OCI-LY1 (cell line): ENCODE results near the gene CLDND1.

ENCODE experiments used
- H2AFZ ChIP-seq: fragments of 200-600 bp; sonication (generic), shearing (Covaris generic); 2 replicates; pipeline ENCODE4 v1.6.0; 2014; ENCODE audit warnings: antibody characterized with exemption, mild to moderate bottlenecking, low read length
- H3F3A ChIP-seq: fragments of 200-600 bp; sonication (generic), shearing (Covaris generic); 2 replicates; pipeline ENCODE4 v1.6.0; 2014; ENCODE audit warnings: mild to moderate bottlenecking, antibody characterized with exemption, low read length, moderate library complexity; ENCODE audit not compliant: insufficient read depth
- H3K27ac ChIP-seq: fragments of 200-600 bp; sonication (generic); 2 replicates; pipeline ENCODE4 v1.5.1; 2014; ENCODE audit warnings: low read length, mixed run types, mild to moderate bottlenecking, low read depth; ENCODE audit not compliant: poor library complexity, severe bottlenecking
- H3K27me3 ChIP-seq: fragments of 200-600 bp; sonication (generic); 2 replicates; pipeline ENCODE4 v1.6.0; 2014; ENCODE audit warnings: antibody characterized with exemption, mild to moderate bottlenecking, low read length, moderate library complexity; ENCODE audit not compliant: insufficient read depth
- H3K36me3 ChIP-seq: fragments of 200-600 bp; sonication (generic); 2 replicates; pipeline ENCODE4 v1.6.1; 2014; ENCODE audit warnings: mild to moderate bottlenecking, antibody characterized with exemption, low read length, moderate library complexity, mixed read lengths; ENCODE audit not compliant: insufficient read depth
- H3K4me1 ChIP-seq: fragments of 200-600 bp; sonication (generic); 2 replicates; pipeline ENCODE4 v1.5.1; 2014; ENCODE audit warnings: mild to moderate bottlenecking, low read length, moderate library complexity; ENCODE audit not compliant: insufficient read depth, severe bottlenecking
- H3K4me2 ChIP-seq: fragments of 200-600 bp; sonication (generic), shearing (Covaris generic); 2 replicates; pipeline ENCODE4 v1.6.1; 2014; ENCODE audit warnings: low read length
- H3K4me3 ChIP-seq: fragments of 200-600 bp; sonication (generic); 2 replicates; pipeline ENCODE4 v1.5.1; 2014; ENCODE audit warnings: low read length, low read depth, mild to moderate bottlenecking, mixed read lengths; ENCODE audit not compliant: poor library complexity, severe bottlenecking
- H3K79me2 ChIP-seq: fragments of 200-600 bp; shearing (Covaris generic); 2 replicates; pipeline ENCODE4 v1.6.1; 2016; ENCODE audit warnings: mixed run types, low read length, mixed read lengths; ENCODE audit not compliant: insufficient read depth
- H3K9ac ChIP-seq: fragments of 200-600 bp; sonication (generic), shearing (Covaris generic); 2 replicates; pipeline ENCODE4 v1.6.1; 2014; ENCODE audit warnings: mild to moderate bottlenecking, low read length, mixed read lengths
- H3K9me2 ChIP-seq: fragments of 200-600 bp; sonication (generic), shearing (Covaris generic); 2 replicates; pipeline ENCODE4 v1.6.1; 2014; ENCODE audit warnings: low read depth, mild to moderate bottlenecking, low read length, mixed read lengths
- H3K9me3 ChIP-seq: fragments of 200-600 bp; shearing (Covaris generic); 2 replicates; pipeline ENCODE4 v1.6.1; 2014; ENCODE audit warnings: low read length, mixed read lengths
- H4K20me1 ChIP-seq: fragments of 200-600 bp; sonication (generic), shearing (Covaris generic); 2 replicates; pipeline ENCODE4 v1.6.0; 2016; ENCODE audit warnings: mild to moderate bottlenecking, low read length; ENCODE audit not compliant: insufficient read depth
- EZH2 ChIP-seq: fragments of 200-600 bp; sonication (generic), shearing (Covaris generic); IDR thresholded peaks from 2 replicates; pipeline ENCODE4 v1.8.0; 2017; ENCODE audit warnings: borderline replicate concordance, mixed run types, mild to moderate bottlenecking, antibody characterized with exemption, low read length, moderate library complexity, mixed read lengths
- TF ChIP-seq, protein P1 (sequence below): fragments of 200-600 bp; sonication (generic), shearing (Covaris generic); IDR thresholded peaks from 2 replicates; pipeline ENCODE4 v1.5.1; 2017; ENCODE audit warnings: mild to moderate bottlenecking, antibody characterized with exemption, low read length, moderate library complexity, mixed read lengths

CLDND1 gene

DNA sequence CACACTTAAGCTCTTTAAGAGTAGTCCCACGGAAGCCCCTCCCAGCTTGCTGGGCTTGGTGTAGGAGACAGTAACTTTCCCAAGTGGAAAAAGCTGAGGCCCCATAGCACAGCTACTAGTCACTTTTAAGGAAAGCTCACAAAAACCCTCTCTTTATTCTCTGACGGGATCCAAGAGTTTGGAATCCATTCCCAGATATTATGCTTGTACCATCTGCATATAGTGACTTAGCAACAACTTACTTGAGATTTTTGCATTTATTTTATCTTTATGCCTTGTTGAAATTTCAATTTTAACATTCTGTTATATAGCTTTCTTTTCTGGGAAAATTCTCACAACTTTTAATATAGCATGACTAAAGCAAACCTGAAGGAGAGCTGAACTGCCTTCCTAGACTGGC lies 28.5 kb upstream of the CLDND1 start:
- no peak overlapping the region for H3K27ac ChIP-seq
- no peaks in the 10 kb centered on the region for H3F3A ChIP-seq
- no peak overlapping the region for H2AFZ ChIP-seq
- H3K4me3 ChIP-seq = no peak overlapping the region
- H3K9me2 ChIP-seq = no peaks in the 10 kb centered on the region
- H3K4me2 ChIP-seq = no peak overlapping the region
- no peaks in the 10 kb centered on the region for H3K27me3 ChIP-seq
- TF ChIP-seq, protein P1, sequence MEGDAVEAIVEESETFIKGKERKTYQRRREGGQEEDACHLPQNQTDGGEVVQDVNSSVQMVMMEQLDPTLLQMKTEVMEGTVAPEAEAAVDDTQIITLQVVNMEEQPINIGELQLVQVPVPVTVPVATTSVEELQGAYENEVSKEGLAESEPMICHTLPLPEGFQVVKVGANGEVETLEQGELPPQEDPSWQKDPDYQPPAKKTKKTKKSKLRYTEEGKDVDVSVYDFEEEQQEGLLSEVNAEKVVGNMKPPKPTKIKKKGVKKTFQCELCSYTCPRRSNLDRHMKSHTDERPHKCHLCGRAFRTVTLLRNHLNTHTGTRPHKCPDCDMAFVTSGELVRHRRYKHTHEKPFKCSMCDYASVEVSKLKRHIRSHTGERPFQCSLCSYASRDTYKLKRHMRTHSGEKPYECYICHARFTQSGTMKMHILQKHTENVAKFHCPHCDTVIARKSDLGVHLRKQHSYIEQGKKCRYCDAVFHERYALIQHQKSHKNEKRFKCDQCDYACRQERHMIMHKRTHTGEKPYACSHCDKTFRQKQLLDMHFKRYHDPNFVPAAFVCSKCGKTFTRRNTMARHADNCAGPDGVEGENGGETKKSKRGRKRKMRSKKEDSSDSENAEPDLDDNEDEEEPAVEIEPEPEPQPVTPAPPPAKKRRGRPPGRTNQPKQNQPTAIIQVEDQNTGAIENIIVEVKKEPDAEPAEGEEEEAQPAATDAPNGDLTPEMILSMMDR = no peak
- no peak for TF ChIP-seq EZH2
- no peaks in the 10 kb centered on the region for H3K36me3 ChIP-seq
- H3K9me3 ChIP-seq = no peaks in the 10 kb centered on the region
- H4K20me1 ChIP-seq = no peaks in the 10 kb centered on the region
- H3K9ac ChIP-seq = no peak overlapping the region
- peaks cover 44% of the 10 kb centered on the region for H3K4me1 ChIP-seq
- no peaks in the 10 kb centered on the region for H3K79me2 ChIP-seq

DNA sequence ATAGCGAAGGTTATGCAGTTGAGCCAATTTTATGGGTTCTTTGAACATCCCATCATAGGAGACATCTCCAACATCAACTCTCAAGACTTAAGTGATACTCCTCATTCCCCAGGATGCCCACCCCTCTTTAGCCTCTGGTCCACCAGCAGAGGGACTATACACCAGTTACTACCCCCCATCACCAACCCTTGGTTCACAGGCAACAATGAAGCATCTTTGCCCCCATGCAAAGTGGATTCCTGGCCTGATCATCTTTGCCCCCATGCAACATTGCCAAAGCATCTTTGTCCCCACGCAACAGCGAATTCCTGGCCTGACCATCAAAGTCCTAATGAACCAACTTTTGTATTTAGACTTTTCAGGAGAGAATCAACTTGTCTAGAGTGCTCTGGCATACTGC lies 28.1 kb upstream of the CLDND1 start:
- Histone ChIP-seq H3K27me3 (no peaks in the 10 kb centered on the region), H3K36me3 (no peaks in the 10 kb centered on the region), H3K4me3 (no peak overlapping the region), H3F3A (no peaks in the 10 kb centered on the region), H2AFZ (no peak overlapping the region), H3K4me1 (peaks cover 43% of the 10 kb centered on the region), H3K9me2 (no peaks in the 10 kb centered on the region), H4K20me1 (no peaks in the 10 kb centered on the region), H3K9me3 (no peaks in the 10 kb centered on the region), H3K4me2 (no peak overlapping the region), H3K27ac (no peak overlapping the region), H3K79me2 (no peaks in the 10 kb centered on the region), H3K9ac (no peak overlapping the region)
- TF ChIP-seq, protein P1 = no peak
- TF ChIP-seq EZH2 = no peak

DNA sequence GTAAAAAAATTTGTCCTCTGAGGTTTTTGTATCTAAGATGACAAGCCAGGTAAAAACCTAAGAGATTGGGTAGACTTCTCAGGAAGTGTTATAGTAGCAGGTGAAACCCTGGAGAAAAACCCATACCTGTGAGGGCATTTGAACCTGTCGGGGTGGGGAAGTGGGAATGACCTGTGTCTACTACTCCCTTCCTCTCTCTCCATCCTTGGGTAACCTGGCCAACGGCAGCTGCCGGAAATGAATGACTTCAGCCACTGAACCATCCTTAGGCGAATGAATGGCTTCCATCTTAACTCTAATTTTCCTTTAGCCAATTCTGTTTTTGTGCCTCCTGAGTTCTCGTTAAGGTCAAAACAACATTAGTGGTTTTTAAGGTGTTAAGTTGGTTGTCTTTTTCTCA lies 25.8 kb upstream of the CLDND1 start:
- no peak overlapping the region for H2AFZ ChIP-seq
- TF ChIP-seq, protein P1 = no peak
- TF ChIP-seq EZH2 = no peak

More for the DNA sequence above, 25.8 kb upstream of the CLDND1 start:
- Histone ChIP-seq H3K27me3 (no peaks in the 10 kb centered on the region), H3K4me2 (no peak overlapping the region), H3K79me2 (no peaks in the 10 kb centered on the region), H3K27ac (no peak overlapping the region), H3K4me1 (peaks cover 31% of the 10 kb centered on the region), H3K9me2 (no peaks in the 10 kb centered on the region), H4K20me1 (no peaks in the 10 kb centered on the region), H3F3A (no peaks in the 10 kb centered on the region), H3K36me3 (no peaks in the 10 kb centered on the region), H3K9me3 (no peaks in the 10 kb centered on the region), H3K9ac (no peak overlapping the region), H3K4me3 (no peak overlapping the region)
